Stimulated activated CD8-positive, alpha-beta memory T cell treated with anti-CD3 and anti-CD28 coated beads, Interleukin-12 subunit alpha, Interleukin-12 subunit beta, amount 100 ng/mL, for 1 hour (primary cell): Measurements from ENCODE around the gene OBP2B.
"Not testable (repeated sequence)": the region's sequence is repeated elsewhere in the genome, so short reads cannot be mapped to it uniquely, and the experiment has no call there.

Experiments
- DNase-seq: peaks from one replicate; pipeline ENCODE4 v3.0.0-alpha.2; 2020; ENCODE audit warnings: low read depth

The OBP2B gene

GRCh38 chr9:133208880-133209300 is at the start of gene OBP2B:
Gene OBP2B, minus strand, starts transcription at chr9:133209250. Its CDS starts 51 bp downstream, at chr9:133209199.
- not testable (repeated sequence) for DNase-seq

GRCh38 chr9:133258061-133259015 is 49.3 kb upstream of the OBP2B start:
- no peak for DNase-seq

GRCh38 chr9:133257465-133257956 is 48.5 kb upstream of the OBP2B start:
- DNase-seq = no peak

- no peak for DNase-seq
These were observed 47.6 kb upstream of the OBP2B start for GRCh38 chr9:133256686-133257091.

- DNase-seq = no peak
These were observed 47.0 kb upstream of the OBP2B start for GRCh38 chr9:133256136-133256461.

- no peak for DNase-seq
These were observed 46.5 kb upstream of the OBP2B start for GRCh38 chr9:133255371-133256135.

- DNase-seq = no peak
These were observed 45.4 kb upstream of the OBP2B start for GRCh38 chr9:133254471-133254870.

- no peak for DNase-seq
These were observed 44.2 kb upstream of the OBP2B start for GRCh38 chr9:133253268-133253667.

GRCh38 chr9:133252301-133253020 is 43.4 kb upstream of the OBP2B start:
- DNase-seq = no peak

- DNase-seq = no peak
These were observed 42.7 kb upstream of the OBP2B start for GRCh38 chr9:133251773-133252172.

- DNase-seq = not testable (repeated sequence)
These were observed 42.2 kb upstream of the OBP2B start for GRCh38 chr9:133251221-133251620.

GRCh38 chr9:133250741-133251170 is 41.7 kb upstream of the OBP2B start:
- no peak for DNase-seq

- no peak for DNase-seq
These were observed 40.3 kb upstream of the OBP2B start for GRCh38 chr9:133249337-133249736.

- DNase-seq = no peak
These were observed 39.8 kb upstream of the OBP2B start for GRCh38 chr9:133248726-133249295.

GRCh38 chr9:133247632-133248031 is 38.6 kb upstream of the OBP2B start:
- no peak for DNase-seq

GRCh38 chr9:133246991-133247390 is 37.9 kb upstream of the OBP2B start:
- no peak for DNase-seq

- DNase-seq = no peak
These were observed 37.5 kb upstream of the OBP2B start for GRCh38 chr9:133246562-133246961.

- DNase-seq = no peak
These were observed 33.9 kb upstream of the OBP2B start for GRCh38 chr9:133242991-133243390.

- DNase-seq = no peak
These were observed 33.2 kb upstream of the OBP2B start for GRCh38 chr9:133242241-133242640.

GRCh38 chr9:133239533-133240090 is 30.6 kb upstream of the OBP2B start:
- no peak for DNase-seq

- DNase-seq = peak; percentile 43
These were observed 29.9 kb upstream of the OBP2B start for GRCh38 chr9:133238851-133239532.
